ENCODE measurements around the gene C11orf91.
"Not testable (repeated sequence)": the region's sequence is repeated elsewhere in the genome, so short reads cannot be mapped to it uniquely, and the experiment has no call there.

The C11orf91 gene, protein sequence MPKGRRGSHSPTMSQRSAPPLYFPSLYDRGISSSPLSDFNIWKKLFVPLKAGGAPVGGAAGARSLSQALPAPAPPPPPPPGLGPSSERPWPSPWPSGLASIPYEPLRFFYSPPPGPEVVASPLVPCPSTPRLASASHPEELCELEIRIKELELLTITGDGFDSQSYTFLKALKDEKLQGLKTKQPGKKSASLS

GRCh38 chr11:33700502-33701271, at the start of gene C11orf91:
Gene C11orf91 (minus strand): TSS chr11:33700826. CDS start chr11:33700740, 86 bp downstream.
- DNase-seq, result peak; percentile 94

DNA sequence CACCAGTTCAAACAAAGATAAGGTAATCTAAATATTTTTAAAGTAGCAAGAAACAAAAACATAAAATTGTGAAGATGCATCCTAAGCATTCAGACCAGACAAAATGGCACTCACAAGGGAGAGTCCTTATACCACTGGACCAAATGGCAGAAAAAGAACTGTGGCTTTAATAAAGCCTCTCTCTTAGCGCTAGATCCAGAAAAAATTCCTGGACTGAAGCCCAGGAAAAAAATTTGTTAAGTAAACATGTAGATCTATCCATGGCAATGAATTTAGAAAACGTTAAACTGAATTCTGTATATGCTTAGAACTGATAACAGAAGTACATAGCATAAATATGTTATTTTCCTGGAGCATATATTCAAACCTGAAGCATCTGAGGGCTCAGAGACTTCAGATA, 47.4 kb upstream of the C11orf91 start:
- peak; percentile 13 for DNase-seq

- DNase-seq, result no peak
These were observed 42.7 kb upstream of the C11orf91 start for GRCh38 chr11:33743291-33743690.

- DNase-seq, result peak; percentile 32
These were observed 41.7 kb upstream of the C11orf91 start for GRCh38 chr11:33742249-33742851.

- DNase-seq, result no peak
These were observed 41.2 kb upstream of the C11orf91 start for GRCh38 chr11:33741806-33742205.

- DNase-seq, result no peak
These were observed 36.8 kb upstream of the C11orf91 start for GRCh38 chr11:33737362-33737821.

- peak; percentile 86 for DNase-seq
These were observed 35.7 kb upstream of the C11orf91 start, which contains the start of gene CD59 for GRCh38 chr11:33736148-33736812. Gene CD59 (minus strand): TSS chr11:33736423. CDS start chr11:33722445, 13,978 bp downstream.

- DNase-seq, result peak; percentile 42
These were observed 34.9 kb upstream of the C11orf91 start for GRCh38 chr11:33735271-33736147.

GRCh38 chr11:33734441-33735270, 34.0 kb upstream of the C11orf91 start:
- DNase-seq, result peak; percentile 34

DNA sequence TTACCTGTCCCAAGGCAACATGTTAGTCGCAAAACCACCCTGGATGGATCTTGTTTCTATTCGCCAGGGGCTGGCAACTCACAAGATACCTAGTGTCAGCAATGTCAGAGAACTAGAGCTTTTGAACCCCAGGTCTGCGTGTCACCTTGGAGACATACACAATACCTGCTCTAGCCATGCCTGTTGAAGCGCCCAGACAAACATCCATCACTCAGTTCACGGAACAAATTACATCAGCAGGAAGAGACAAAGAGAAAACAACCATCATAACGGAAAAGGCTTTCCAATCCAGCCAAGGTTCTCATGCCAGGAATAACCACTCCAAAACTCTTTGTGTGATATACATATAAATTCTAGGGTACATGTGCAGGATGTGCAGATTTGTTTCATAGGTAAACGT, 33.4 kb upstream of the C11orf91 start:
- no peak for DNase-seq

- DNase-seq, result no peak
These were observed 31.3 kb upstream of the C11orf91 start for GRCh38 chr11:33731723-33732531.

- DNase-seq, result no peak
These were observed 30.1 kb upstream of the C11orf91 start for GRCh38 chr11:33730716-33731115.

DNA sequence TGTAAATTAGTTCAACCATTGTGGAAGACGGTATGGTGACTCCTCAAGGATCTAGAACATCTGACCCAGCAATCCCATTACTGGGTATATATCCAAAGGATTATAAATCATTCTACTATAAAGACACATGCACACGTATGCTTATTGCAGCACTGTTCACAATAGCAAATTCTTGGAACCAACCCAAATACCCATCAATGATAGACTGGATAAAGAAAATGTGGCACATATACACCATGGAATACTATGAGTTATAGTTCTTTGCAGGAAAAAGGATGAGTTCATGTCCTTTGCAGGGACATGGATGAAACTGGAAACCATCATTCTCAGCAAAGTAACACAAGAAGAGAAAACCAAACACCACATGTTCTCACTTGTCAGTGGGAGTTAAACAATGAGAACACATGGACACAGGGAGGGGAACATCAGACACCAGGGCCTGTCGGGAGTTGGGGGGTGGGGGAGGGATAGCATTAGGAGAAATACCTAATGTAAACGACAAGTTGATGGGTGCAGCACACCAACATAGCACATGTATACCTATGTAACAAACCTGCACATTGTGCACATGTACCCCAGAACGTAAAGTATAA, 28.5 kb upstream of the C11orf91 start:
- not testable (repeated sequence) for DNase-seq

GRCh38 chr11:33727539-33727938, 26.9 kb upstream of the C11orf91 start:
- DNase-seq, result not testable (repeated sequence)

DNA sequence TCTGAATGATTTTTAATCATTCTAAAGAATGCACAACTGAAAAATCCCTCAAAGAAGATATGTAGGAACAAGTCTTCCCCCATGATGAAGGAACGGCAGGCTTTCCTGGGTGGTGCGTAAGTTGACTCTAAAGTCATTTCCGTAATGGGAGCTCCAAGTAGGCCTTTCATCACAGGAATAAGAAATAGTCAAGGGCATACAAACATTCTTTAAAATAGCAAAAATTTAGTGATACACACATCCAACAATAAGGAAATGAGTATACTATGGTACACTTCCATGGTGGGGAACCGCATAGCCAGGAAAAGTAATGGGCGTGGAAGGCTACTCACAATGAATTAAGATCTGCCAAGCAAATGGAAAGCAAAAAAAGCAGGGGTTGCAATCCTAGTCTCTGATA, 24.9 kb upstream of the C11orf91 start:
- no peak for DNase-seq

DNA sequence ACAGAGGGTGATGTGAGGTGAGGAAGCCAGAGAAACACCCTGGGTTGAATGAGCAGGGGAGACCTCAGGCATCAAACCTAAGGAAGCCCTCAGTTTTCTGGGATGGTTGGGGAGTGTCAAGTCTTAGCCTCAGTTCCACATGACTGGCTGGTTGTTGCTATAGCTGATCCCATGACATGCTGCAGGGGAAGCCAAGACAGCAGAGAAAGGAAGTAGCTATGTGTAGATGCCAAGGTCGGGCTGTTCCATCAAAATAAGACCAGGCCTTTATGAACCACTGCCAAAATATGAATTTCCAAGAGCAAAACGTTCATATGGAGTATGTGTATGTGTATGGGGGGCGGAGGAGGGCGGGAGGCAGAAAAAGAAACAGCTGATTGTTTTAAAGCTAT, 24.0 kb upstream of the C11orf91 start:
- DNase-seq, result no peak

DNA sequence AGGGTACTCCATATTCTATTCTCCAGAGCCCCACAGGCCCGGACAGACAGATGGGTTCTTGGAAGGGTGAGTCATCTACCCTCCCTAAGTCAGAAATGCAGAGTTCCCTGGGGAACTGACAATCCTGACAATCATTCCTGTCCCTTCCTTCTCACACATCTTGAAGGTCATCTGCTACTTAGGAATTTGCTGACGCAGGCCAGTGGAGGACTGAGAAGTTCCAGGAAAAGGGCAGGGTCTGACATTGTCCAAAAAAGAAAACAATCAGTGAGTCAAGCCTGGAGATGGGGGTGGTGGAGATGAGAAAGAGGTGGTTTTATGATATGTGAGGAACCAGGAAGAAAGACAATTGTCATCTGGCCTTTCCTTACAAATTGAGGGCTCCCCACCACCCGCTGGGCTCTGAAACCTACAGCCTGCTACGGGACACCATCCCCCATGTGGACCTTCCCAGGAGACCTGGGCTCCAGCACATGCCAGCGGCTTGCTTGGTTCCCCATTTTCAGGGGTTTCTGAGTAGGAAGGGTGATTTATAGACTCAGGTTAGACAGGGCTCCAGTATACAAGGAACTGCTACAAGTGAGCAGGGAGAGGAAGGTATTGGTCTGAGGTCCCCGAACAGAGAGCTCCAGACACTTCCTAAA, 22.7 kb upstream of the C11orf91 start:
- DNase-seq, result no peak

- no peak for DNase-seq
These were observed 22.1 kb upstream of the C11orf91 start for GRCh38 chr11:33722590-33723234.

DNA sequence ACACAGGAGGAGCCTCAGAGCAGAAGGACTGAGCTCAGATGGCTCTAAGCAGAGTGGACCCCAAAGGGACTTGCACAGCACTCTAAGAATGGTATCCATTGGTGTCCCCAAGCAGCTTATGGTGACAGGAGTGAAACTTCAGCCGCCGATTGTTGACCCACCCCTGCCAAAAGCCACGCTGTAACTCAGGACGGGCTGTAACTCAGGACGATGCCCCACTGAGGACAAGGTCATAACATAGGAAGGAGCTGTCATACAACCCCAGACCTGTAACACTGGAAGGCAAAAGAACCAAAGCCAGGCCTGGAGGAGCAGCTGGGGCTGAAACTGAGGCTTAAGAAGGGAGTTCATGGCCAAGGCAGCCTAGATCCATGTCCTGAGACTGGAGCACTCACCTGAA, 21.4 kb upstream of the C11orf91 start:
- DNase-seq, result no peak
